ENCODE data around the gene ANO1. TPM values are rescaled to one million over a fixed set of nuclear protein-coding genes. Genes with fewer than 3 reads are reported as not detected.

The ANO1 gene
- polyA plus RNA-seq, 3 donors, result not detected

GRCh38 chr11:70204466-70204799, 126.3 kb downstream of the ANO1 start:
- H3K36me3 Mint-ChIP-seq, result peaks cover 52% of the 10 kb centered on the region in 2 donors
- H3K4me1 Mint-ChIP-seq, result peaks cover 42% of the 10 kb centered on the region
- peak overlapping the region; percentile 94 to 99 (median 95) for H3K27ac Mint-ChIP-seq
- peak overlapping the region; percentile 89 to 91 for H3K4me3 Mint-ChIP-seq
- WGBS (ENCODE audit: insufficient coverage), result 82% methylated on average over 2 of the region's 4 CpGs
- H3K27me3 Mint-ChIP-seq (ENCODE audit: low read depth in 3 of 3), result peaks cover 7 to 14% (median 11%) of the 10 kb centered on the region in 3 donors
- peaks cover 26 to 36% of the 10 kb centered on the region in 2 donors for H3K4me1 ChIP-seq (ENCODE audit: control insufficient read depth in 1 of 2, insufficient read depth in 2 of 2, low read length in 2 of 2)
- DNase-seq, result peak in 1 of 3 donors; percentile 23
- H4K20me1 ChIP-seq (ENCODE audit: insufficient read depth, low read length), result peaks cover 55% of the 10 kb centered on the region
- peak overlapping the region; percentile 81 to 94 (median 83) for H3K4me3 ChIP-seq (replicated peaks in 1 of 3; ENCODE audit: low read depth in 2 of 3, low read length in 3 of 3)
- no peak for TF ChIP-seq CTCF (IDR thresholded peaks at IDR 0.05)
- H3K9ac ChIP-seq (ENCODE audit: insufficient read depth, low read length, poor library complexity, severe bottlenecking), result peak overlapping the region; percentile 99
- peaks cover 0 to 2% of the 10 kb centered on the region in 2 donors for H3K27me3 ChIP-seq (ENCODE audit: control insufficient read depth in 2 of 2, insufficient read depth in 2 of 2, low read length in 2 of 2)
- H2AFZ ChIP-seq (ENCODE audit: insufficient read depth, low read depth, low read length, poor library complexity, severe bottlenecking), result peak overlapping the region; percentile 85
- peaks cover 50% of the 10 kb centered on the region for H3K79me2 ChIP-seq (ENCODE audit: insufficient read depth, low read length)
- peak overlapping the region; percentile 86 to 95 for H3K27ac ChIP-seq (ENCODE audit: low read depth in 1 of 2, low read length in 2 of 2)
- H3K9me3 Mint-ChIP-seq, result peaks cover 0 to 3% (median 0%) of the 10 kb centered on the region in 7 donors
- H3K36me3 ChIP-seq (replicated peaks in 1 of 2; ENCODE audit: control insufficient read depth in 1 of 2, insufficient read depth in 2 of 2, low read length in 2 of 2), result peaks cover 36 to 48% of the 10 kb centered on the region in 2 donors
- peak overlapping the region; percentile 78 for H3K4me2 ChIP-seq (replicated peaks; ENCODE audit: extremely low read depth, low read length, poor library complexity, severe bottlenecking)
- no peaks in the 10 kb centered on the region for H3K9me3 ChIP-seq (replicated peaks in 1 of 2; ENCODE audit: control insufficient read depth in 1 of 2, insufficient read depth in 1 of 2, low read length in 2 of 2)
- intact Hi-C loops (cut with micrococcal nuclease), result loop anchor here (5.0 to 10.0 kb wide), 4 partner anchors 68 to 907 kb away; partner anchors contain the start of gene PPFIA1 (in 1 of the 2)

- TF ChIP-seq CTCF (IDR thresholded peaks at IDR 0.05), result no peak
- Histone ChIP-seq H4K20me1 (ENCODE audit: insufficient read depth, low read length) (peaks cover 62% of the 10 kb centered on the region), H3K27ac (ENCODE audit: low read depth in 1 of 2, low read length in 2 of 2) (peak overlapping the region in 1 of 2 donors; percentile 95), H3K36me3 (replicated peaks in 1 of 2; ENCODE audit: control insufficient read depth in 1 of 2, insufficient read depth in 2 of 2, low read length in 2 of 2) (peaks cover 36 to 50% of the 10 kb centered on the region in 2 donors), H3K4me1 (ENCODE audit: control insufficient read depth in 1 of 2, insufficient read depth in 2 of 2, low read length in 2 of 2) (peaks cover 26 to 36% of the 10 kb centered on the region in 2 donors), H3K4me2 (replicated peaks; ENCODE audit: extremely low read depth, low read length, poor library complexity, severe bottlenecking) (no peak overlapping the region), H3K4me3 (replicated peaks in 1 of 3; ENCODE audit: low read depth in 2 of 3, low read length in 3 of 3) (no peak overlapping the region), H3K27me3 (ENCODE audit: control insufficient read depth in 2 of 2, insufficient read depth in 2 of 2, low read length in 2 of 2) (no peaks in the 10 kb centered on the region), H2AFZ (ENCODE audit: insufficient read depth, low read depth, low read length, poor library complexity, severe bottlenecking) (no peak overlapping the region), H3K79me2 (ENCODE audit: insufficient read depth, low read length) (peaks cover 50% of the 10 kb centered on the region), H3K9ac (ENCODE audit: insufficient read depth, low read length, poor library complexity, severe bottlenecking) (no peak overlapping the region), H3K9me3 (replicated peaks in 1 of 2; ENCODE audit: control insufficient read depth in 1 of 2, insufficient read depth in 1 of 2, low read length in 2 of 2) (no peaks in the 10 kb centered on the region)
- Mint-ChIP-seq H3K4me3 (peak overlapping the region in 1 of 2 donors; percentile 89), H3K36me3 (peaks cover 53 to 57% of the 10 kb centered on the region in 2 donors), H3K27me3 (ENCODE audit: low read depth in 3 of 3) (peaks cover 4 to 7% (median 5%) of the 10 kb centered on the region in 3 donors), H3K9me3 (peaks cover 0 to 3% (median 0%) of the 10 kb centered on the region in 7 donors), H3K4me1 (peaks cover 42% of the 10 kb centered on the region), H3K27ac (peak overlapping the region in 6 of 7 donors; percentile 20 to 99 (median 96))
- intact Hi-C loops (cut with micrococcal nuclease), result loop anchor here in 1 of 2 donors (10.0 kb wide), 1 partner anchor 220 kb away; no protein-coding TSS in a partner anchor
- 93% methylated on average over 12 of the region's 12 CpGs for WGBS (ENCODE audit: insufficient coverage)
- DNase-seq, result no peak
Measured at GRCh38 chr11:70205049-70205725, 127.1 kb downstream of the ANO1 start.
